Effector CD8-positive, alpha-beta T cell (primary cell): Measurements from ENCODE around the gene CYB5A.

ENCODE experiments used
- DNase-seq: peaks from one replicate; lab custom pipeline; 2025; lab: John Stamatoyannopoulos, UW

Gene CYB5A

GRCh38 chr18:74276609-74277008 lies 15.2 kb downstream of the CYB5A start:
- no peak for DNase-seq

- DNase-seq: no peak
These were observed 16.0 kb downstream of the CYB5A start for GRCh38 chr18:74275736-74276135.

- DNase-seq: no peak
These were observed 17.1 kb downstream of the CYB5A start for GRCh38 chr18:74274700-74275099.

GRCh38 chr18:74273394-74273793 lies 18.4 kb downstream of the CYB5A start:
- no peak for DNase-seq

- no peak for DNase-seq
These were observed 20.1 kb downstream of the CYB5A start for GRCh38 chr18:74271635-74272034.

GRCh38 chr18:74268933-74269620 lies 22.7 kb downstream of the CYB5A start:
- no peak for DNase-seq

- DNase-seq: no peak
These were observed 23.6 kb downstream of the CYB5A start for GRCh38 chr18:74268175-74268574.

GRCh38 chr18:74266161-74266560 lies 25.6 kb downstream of the CYB5A start:
- no peak for DNase-seq

GRCh38 chr18:74265546-74266098 lies 26.1 kb downstream of the CYB5A start:
- DNase-seq: no peak

- DNase-seq: no peak
These were observed 27.3 kb downstream of the CYB5A start for GRCh38 chr18:74264303-74265020.

- no peak for DNase-seq
These were observed 30.6 kb downstream of the CYB5A start for GRCh38 chr18:74261053-74261713.

GRCh38 chr18:74259347-74259746 lies 32.4 kb downstream of the CYB5A start:
- no peak for DNase-seq

- no peak for DNase-seq
These were observed 34.7 kb downstream of the CYB5A start for GRCh38 chr18:74257083-74257482.

GRCh38 chr18:74256190-74256589 lies 35.6 kb downstream of the CYB5A start:
- no peak for DNase-seq

- DNase-seq: no peak
These were observed 36.6 kb downstream of the CYB5A start for GRCh38 chr18:74255131-74255616.

- no peak for DNase-seq
These were observed 39.7 kb downstream of the CYB5A start for GRCh38 chr18:74252039-74252395.

GRCh38 chr18:74251297-74252038 lies 40.3 kb downstream of the CYB5A start:
- DNase-seq: no peak

GRCh38 chr18:74250131-74250530 lies 41.6 kb downstream of the CYB5A start:
- no peak for DNase-seq

GRCh38 chr18:74249181-74249968 lies 42.4 kb downstream of the CYB5A start:
- no peak for DNase-seq

- DNase-seq: no peak
These were observed 43.2 kb downstream of the CYB5A start for GRCh38 chr18:74248595-74248994.

- no peak for DNase-seq
These were observed 43.6 kb downstream of the CYB5A start for GRCh38 chr18:74248189-74248588.
